B cell (primary cell): ENCODE results near the gene CDC42BPG. TPM values are rescaled to one million over a fixed set of nuclear protein-coding genes. Genes with fewer than 3 reads are reported as not detected.

Experiments used
- ATAC-seq: fragments of 200-7000 bp; cut with Tn5 transposase; one replicate; pipeline ENCODE4 v1.10.0; 2021; ENCODE audit warnings: low read depth, mild to moderate bottlenecking, moderate number of reproducible peaks, moderate library complexity
- CTCF ChIA-PET: fragments of 350-600 bp; sonication (Branson Sonifier 250); formaldehyde crosslinking; loops from one replicate; lab custom pipeline; 2021; ENCODE audit warnings: antibody characterized with exemption, inconsistent platforms; lab: Charles Lee
- POLR2A ChIA-PET: fragments of 350-600 bp; sonication (Branson Sonifier 250); formaldehyde crosslinking; loops from one replicate; lab custom pipeline; 2021; ENCODE audit warnings: antibody characterized with exemption; lab: Charles Lee
- DNase-seq: peaks from one replicate; pipeline ENCODE4 v3.0.0; 2013
- H2AFZ ChIP-seq: 2 replicates; pipeline ENCODE4 v1.6.1; 2012; ENCODE audit warnings: mild to moderate bottlenecking, low read depth, low read length; ENCODE audit not compliant: insufficient read depth, poor library complexity, severe bottlenecking
- H3K27ac ChIP-seq, 2 donors: 1 replicate in 1 of 2; 2 replicates in 1 of 2; pipeline ENCODE4 v1.5.1; 2012 to 2013; ENCODE audit warnings: low read length in 2 of 2, mild to moderate bottlenecking in 2 of 2, moderate library complexity in 1 of 2
- H3K27me3 ChIP-seq, 4 experiments: fragments of 200-600 bp in 1 of 4; sonication (generic) in 1 of 4; replicated peaks in 1 of 4; 1 replicate in 2 of 4; 2 replicates in 2 of 4; pipeline versions ENCODE4 v1.6.1 to v1.7.0; 2013 to 2016; ENCODE audit warnings: low read length in 3 of 4, mild to moderate bottlenecking in 2 of 4, mixed read lengths in 1 of 4, moderate library complexity in 1 of 4; ENCODE audit not compliant: insufficient read depth in 4 of 4, control insufficient read depth in 3 of 4; ENCODE audit errors: control extremely low read depth in 1 of 4
- H3K36me3 ChIP-seq, 2 experiments: replicated peaks in 1 of 2; 1 replicate in 1 of 2; 2 replicates in 1 of 2; pipeline versions ENCODE4 v1.6.1 to v1.7.1; 2013; ENCODE audit warnings: low read length in 1 of 2; ENCODE audit not compliant: insufficient read depth in 2 of 2, control insufficient read depth in 1 of 2; ENCODE audit errors: control extremely low read depth in 1 of 2, extremely low read depth in 1 of 2
- H3K4me1 ChIP-seq, 2 donors: fragments of 200-600 bp in 1 of 2; sonication (generic) in 1 of 2; 1 replicate in 1 of 2; 2 replicates in 1 of 2; pipeline versions ENCODE4 v1.5.1 to v1.6.1; 2013 to 2017; ENCODE audit warnings: low read length in 2 of 2; ENCODE audit not compliant: control insufficient read depth in 2 of 2, insufficient read depth in 2 of 2
- H3K4me2 ChIP-seq: replicated peaks from 2 replicates; pipeline ENCODE3; 2012; ENCODE audit warnings: mild to moderate bottlenecking, low read depth, low read length; ENCODE audit not compliant: poor library complexity, severe bottlenecking
- H3K4me3 ChIP-seq, 5 experiments: fragments of 200-600 bp in 1 of 5; sonication (generic) in 1 of 5; 1 replicate in 3 of 5; 2 replicates in 2 of 5; pipeline versions ENCODE4 v1.5.1 to v1.7.0; 2011 to 2016; ENCODE audit warnings: low read length in 4 of 5, mild to moderate bottlenecking in 4 of 5, low read depth in 2 of 5, control low read depth in 1 of 5, moderate library complexity in 1 of 5; ENCODE audit not compliant: insufficient read depth in 1 of 5; ENCODE audit errors: control extremely low read depth in 1 of 5, extremely low read depth in 1 of 5
- H3K79me2 ChIP-seq: fragments of 200-600 bp; sonication (generic); one replicate; pipeline ENCODE4 v1.6.0; 2016; ENCODE audit warnings: low read length; ENCODE audit not compliant: control insufficient read depth, insufficient read depth
- H3K9ac ChIP-seq: fragments of 200-600 bp; sonication (generic); 2 replicates; pipeline ENCODE4 v1.6.1; 2017; ENCODE audit warnings: mild to moderate bottlenecking, low read length, moderate library complexity
- H3K9me3 ChIP-seq, 3 donors: one replicate each; pipeline versions ENCODE4 v1.6.1 to v1.7.1; 2013; ENCODE audit warnings: low read length in 2 of 3; ENCODE audit not compliant: control insufficient read depth in 2 of 3, insufficient read depth in 1 of 3; ENCODE audit errors: control extremely low read depth in 1 of 3
- H4K20me1 ChIP-seq: 2 replicates; pipeline ENCODE4 v1.6.0; 2012; ENCODE audit warnings: mild to moderate bottlenecking, low read length; ENCODE audit not compliant: insufficient read depth, control insufficient read depth, poor library complexity, severe bottlenecking
- H3K27ac Mint-ChIP-seq: one replicate; pipeline ENCODE4 v1.8.0; 2021; ENCODE audit warnings: mixed read lengths
- H3K27me3 Mint-ChIP-seq: one replicate; pipeline ENCODE4 v1.8.0; 2021; ENCODE audit warnings: mixed read lengths
- H3K4me1 Mint-ChIP-seq: one replicate; pipeline ENCODE4 v1.8.0; 2021; ENCODE audit warnings: mixed read lengths
- H3K4me3 Mint-ChIP-seq: one replicate; pipeline ENCODE4 v1.8.0; 2021; ENCODE audit warnings: mixed read lengths
- H3K9me3 Mint-ChIP-seq: one replicate; pipeline ENCODE4 v1.8.0; 2022; ENCODE audit warnings: mixed read lengths; ENCODE audit not compliant: insufficient read depth
- EZH2 ChIP-seq: IDR thresholded peaks from 2 replicates; pipeline ENCODE4 v1.6.1; 2012; ENCODE audit warnings: borderline replicate concordance, low read depth, mild to moderate bottlenecking, moderate library complexity, low read length; ENCODE audit not compliant: insufficient read depth, poor library complexity, severe bottlenecking
- WGBS: methylation state at CpG from one replicate; pipeline ENCODE4 v1.1.5; 2013; ENCODE audit warnings: missing lambda C conversion rate; ENCODE audit not compliant: insufficient coverage; 5-methylcytosine and 5-hydroxymethylcytosine counted together
- intact Hi-C: fragments of 100-400 bp; cut with micrococcal nuclease; formaldehyde crosslinking; loops from one replicate; pipeline ENCODE4 v1.10.0; 2022
- polyA plus RNA-seq: library from polyadenylated mRNA; depleted of rRNA; stranded (reverse); fragments of >200 nt; gene quantifications from 2 replicates; pipeline ENCODE4 v1.2.3, GENCODE V29; 2012
- total RNA-seq, 2 donors: library from RNA; stranded (reverse); fragments of 120-200 nt in 1 of 2; gene quantifications; 1 replicate in 1 of 2; 2 replicates in 1 of 2; pipeline versions ENCODE4 v1.2.3 to v1.2.4, GENCODE V29; 2013 to 2022
- TF ChIP-seq, protein P1 (sequence below): fragments of 200-600 bp; IDR thresholded peaks from one replicate; pipeline ENCODE4 v1.8.0; 2022; ENCODE audit warnings: antibody characterized with exemption, mild to moderate bottlenecking

Gene CDC42BPG
- total and polyA plus RNA-seq, 2 donors (not counting 1 experiment from before 2014, with no cell fraction given), result 3.7 to 8.7 TPM

- Histone ChIP-seq H3K4me3 (peak overlapping the region in 1 of 5 experiments; percentile 2), H3K4me1 (peaks cover 93 to 99% of the 10 kb centered on the region in 2 donors), H3K27me3 (no peaks in the 10 kb centered on the region), H3K9me3 (peaks cover 0 to 8% (median 0%) of the 10 kb centered on the region in 3 donors), H3K79me2 (peaks cover 99% of the 10 kb centered on the region), H3K36me3 (peaks cover 0 to 42% of the 10 kb centered on the region in 2 experiments), H2AFZ (no peak overlapping the region), H4K20me1 (peaks cover 41% of the 10 kb centered on the region), H3K9ac (peak overlapping the region; percentile 57), H3K27ac (peak overlapping the region; percentile 74 to 87), H3K4me2 (peak overlapping the region; percentile 73)
- ATAC-seq, result no peak
- POLR2A ChIA-PET, result interaction anchor here (0.8 to 10.5 kb wide), 5 partner anchors 8 to 79 kb away, joined by 4 to 150 read pairs (median 9); partner anchors contain the start of gene EHD1
- Mint-ChIP-seq H3K4me3 (peak overlapping the region; percentile 77), H3K9me3 (no peaks in the 10 kb centered on the region), H3K4me1 (peaks cover 90% of the 10 kb centered on the region), H3K27me3 (no peaks in the 10 kb centered on the region), H3K27ac (peak overlapping the region; percentile 90)
- TF ChIP-seq EZH2, result no peak
- TF ChIP-seq, protein P1, sequence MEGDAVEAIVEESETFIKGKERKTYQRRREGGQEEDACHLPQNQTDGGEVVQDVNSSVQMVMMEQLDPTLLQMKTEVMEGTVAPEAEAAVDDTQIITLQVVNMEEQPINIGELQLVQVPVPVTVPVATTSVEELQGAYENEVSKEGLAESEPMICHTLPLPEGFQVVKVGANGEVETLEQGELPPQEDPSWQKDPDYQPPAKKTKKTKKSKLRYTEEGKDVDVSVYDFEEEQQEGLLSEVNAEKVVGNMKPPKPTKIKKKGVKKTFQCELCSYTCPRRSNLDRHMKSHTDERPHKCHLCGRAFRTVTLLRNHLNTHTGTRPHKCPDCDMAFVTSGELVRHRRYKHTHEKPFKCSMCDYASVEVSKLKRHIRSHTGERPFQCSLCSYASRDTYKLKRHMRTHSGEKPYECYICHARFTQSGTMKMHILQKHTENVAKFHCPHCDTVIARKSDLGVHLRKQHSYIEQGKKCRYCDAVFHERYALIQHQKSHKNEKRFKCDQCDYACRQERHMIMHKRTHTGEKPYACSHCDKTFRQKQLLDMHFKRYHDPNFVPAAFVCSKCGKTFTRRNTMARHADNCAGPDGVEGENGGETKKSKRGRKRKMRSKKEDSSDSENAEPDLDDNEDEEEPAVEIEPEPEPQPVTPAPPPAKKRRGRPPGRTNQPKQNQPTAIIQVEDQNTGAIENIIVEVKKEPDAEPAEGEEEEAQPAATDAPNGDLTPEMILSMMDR, result no peak
- CTCF ChIA-PET, result interaction anchor here (0.6 to 29.2 kb wide), 4 partner anchors 14 to 259 kb away, joined by 3 to 1254 read pairs (median 173); partner anchors contain the start of genes CDC42BPG and EHD1
- 75% methylated on average over 9 of the region's 9 CpGs for WGBS
- intact Hi-C loops, result no loop called here
- no peak for DNase-seq
Observed at GRCh38 chr11:64864135-64864472, 19.7 kb upstream of the CDC42BPG start.

GRCh38 chr11:64863391-64864060 is 19.1 kb upstream of the CDC42BPG start:
- Histone ChIP-seq H3K4me3 (no peak overlapping the region), H3K27me3 (no peaks in the 10 kb centered on the region), H3K27ac (peak overlapping the region; percentile 74 to 87), H3K36me3 (peaks cover 0 to 39% of the 10 kb centered on the region in 2 experiments), H2AFZ (no peak overlapping the region), H3K4me2 (peak overlapping the region; percentile 73), H3K4me1 (peaks cover 93 to 99% of the 10 kb centered on the region in 2 donors), H3K9me3 (peaks cover 0 to 8% (median 0%) of the 10 kb centered on the region in 3 donors), H3K79me2 (peaks cover 99% of the 10 kb centered on the region), H3K9ac (peak overlapping the region; percentile 57), H4K20me1 (peaks cover 36% of the 10 kb centered on the region)
- peaks cover 90% of the 10 kb centered on the region for H3K4me1 Mint-ChIP-seq
- intact Hi-C loops, result no loop called here
- ATAC-seq, result no peak
- ChIA-PET POLR2A (interaction anchor here (2.1 to 10.5 kb wide), 3 partner anchors 8 to 13 kb away, joined by 9 to 150 read pairs (median 50); partner anchors contain the start of gene EHD1), CTCF (interaction anchor here (0.8 to 29.2 kb wide), 3 partner anchors 13 to 51 kb away, joined by 3 to 1254 read pairs (median 343); partner anchors contain the start of genes CDC42BPG and EHD1)
- no peak for DNase-seq
- H3K4me3 Mint-ChIP-seq, result peak overlapping the region; percentile 77
- no peaks in the 10 kb centered on the region for H3K9me3 Mint-ChIP-seq
- no peaks in the 10 kb centered on the region for H3K27me3 Mint-ChIP-seq
- H3K27ac Mint-ChIP-seq, result peak overlapping the region; percentile 90
- WGBS, result 92% methylated on average over 23 of the region's 23 CpGs
- TF ChIP-seq EZH2, result no peak
- TF ChIP-seq, protein P1, result no peak
